ENCODE measurements around the gene ADH1B. TPM values are rescaled to one million over a fixed set of nuclear protein-coding genes. Genes with fewer than 3 reads are reported as not detected.

ADH1B gene
- total RNA-seq, 1 donor from 2014 or later = not detected

DNA sequence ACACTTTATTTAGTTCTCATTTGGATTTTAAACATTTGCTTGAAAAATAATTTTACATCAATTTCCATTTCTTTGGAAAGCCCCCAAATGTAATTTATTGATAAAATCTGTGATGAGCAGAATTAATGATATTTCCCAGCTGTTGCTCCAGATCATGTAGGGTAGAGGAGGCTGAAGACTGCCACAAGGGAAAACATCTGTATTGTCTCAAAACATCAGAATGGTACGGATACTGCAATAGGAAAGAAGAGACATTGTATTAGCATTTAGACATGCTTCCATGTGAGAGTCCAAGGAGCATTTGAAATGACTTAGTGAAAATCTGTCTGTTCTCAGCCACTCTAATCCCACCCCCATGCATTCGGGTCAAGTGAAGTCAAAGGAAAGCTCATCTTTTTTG is 44.8 kb downstream of the ADH1B start:
- H3K9me3 Mint-ChIP-seq = no peaks in the 10 kb centered on the region
- no peak for DNase-seq

DNA sequence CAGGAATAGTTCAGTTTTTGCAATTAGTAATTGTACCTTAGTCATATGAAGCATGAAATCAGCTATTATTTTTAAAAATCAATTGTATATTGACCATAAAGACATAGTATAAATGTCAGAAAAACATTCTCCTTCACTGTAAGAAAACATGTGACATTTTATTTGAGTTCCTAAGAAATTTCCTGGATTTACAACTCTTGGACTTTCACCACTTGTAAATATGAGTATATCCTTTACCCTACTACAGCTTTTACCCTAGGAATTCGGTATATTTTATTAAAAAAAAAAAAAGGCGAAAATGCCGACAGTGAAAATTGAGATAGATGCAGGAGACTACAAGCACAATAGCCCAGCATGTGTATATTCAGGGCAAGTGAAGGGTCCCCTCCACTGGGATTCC is 45.3 kb downstream of the ADH1B start:
- DNase-seq (no peak), ATAC-seq (ENCODE audit: low read depth) (no peak)
- Mint-ChIP-seq H3K36me3 (ENCODE audit: low read depth) (no peaks in the 10 kb centered on the region), H3K27ac (no peak overlapping the region), H3K9me3 (no peaks in the 10 kb centered on the region), H3K27me3 (no peaks in the 10 kb centered on the region), H3K4me3 (no peak overlapping the region), H3K4me1 (no peaks in the 10 kb centered on the region)
- TF ChIP-seq, protein P1, sequence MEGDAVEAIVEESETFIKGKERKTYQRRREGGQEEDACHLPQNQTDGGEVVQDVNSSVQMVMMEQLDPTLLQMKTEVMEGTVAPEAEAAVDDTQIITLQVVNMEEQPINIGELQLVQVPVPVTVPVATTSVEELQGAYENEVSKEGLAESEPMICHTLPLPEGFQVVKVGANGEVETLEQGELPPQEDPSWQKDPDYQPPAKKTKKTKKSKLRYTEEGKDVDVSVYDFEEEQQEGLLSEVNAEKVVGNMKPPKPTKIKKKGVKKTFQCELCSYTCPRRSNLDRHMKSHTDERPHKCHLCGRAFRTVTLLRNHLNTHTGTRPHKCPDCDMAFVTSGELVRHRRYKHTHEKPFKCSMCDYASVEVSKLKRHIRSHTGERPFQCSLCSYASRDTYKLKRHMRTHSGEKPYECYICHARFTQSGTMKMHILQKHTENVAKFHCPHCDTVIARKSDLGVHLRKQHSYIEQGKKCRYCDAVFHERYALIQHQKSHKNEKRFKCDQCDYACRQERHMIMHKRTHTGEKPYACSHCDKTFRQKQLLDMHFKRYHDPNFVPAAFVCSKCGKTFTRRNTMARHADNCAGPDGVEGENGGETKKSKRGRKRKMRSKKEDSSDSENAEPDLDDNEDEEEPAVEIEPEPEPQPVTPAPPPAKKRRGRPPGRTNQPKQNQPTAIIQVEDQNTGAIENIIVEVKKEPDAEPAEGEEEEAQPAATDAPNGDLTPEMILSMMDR (IDR thresholded peaks at IDR 0.05) = no peak
- POLR2A ChIA-PET = no interaction called here
- intact Hi-C loops (cut with micrococcal nuclease) = no loop called here
- CTCF ChIA-PET = no interaction called here

More for the DNA sequence above, 44.8 kb downstream of the ADH1B start:
- no peak overlapping the region for H3K4me3 Mint-ChIP-seq
- H3K27ac Mint-ChIP-seq = no peak overlapping the region
- H3K27me3 Mint-ChIP-seq = no peaks in the 10 kb centered on the region
- H3K4me1 Mint-ChIP-seq = no peaks in the 10 kb centered on the region
- no peak for ATAC-seq (ENCODE audit: low read depth)
- no peaks in the 10 kb centered on the region for H3K36me3 Mint-ChIP-seq (ENCODE audit: low read depth)
- POLR2A ChIA-PET = no interaction called here
- CTCF ChIA-PET = no interaction called here
- intact Hi-C loops (cut with micrococcal nuclease) = no loop called here
- TF ChIP-seq, protein P1 (IDR thresholded peaks at IDR 0.05) = no peak

DNA sequence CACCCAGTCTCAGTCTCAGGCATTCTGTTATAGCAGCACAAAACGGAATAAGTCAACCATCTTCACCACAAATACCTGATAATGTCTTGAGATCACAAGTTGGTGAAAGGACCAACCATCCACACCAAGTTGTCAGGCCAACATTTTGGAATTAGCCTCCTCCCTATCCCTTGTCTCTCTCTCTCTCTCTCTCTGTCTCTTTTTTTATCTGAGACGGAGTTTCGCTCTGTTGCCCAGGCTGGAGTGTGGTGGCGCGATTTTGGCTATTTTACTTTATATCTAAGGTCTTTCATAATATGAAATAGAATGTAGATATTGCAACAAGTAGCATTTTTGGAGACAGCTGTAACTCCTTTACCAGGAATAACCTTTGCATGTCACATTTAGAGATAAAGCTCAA is 46.2 kb downstream of the ADH1B start:
- intact Hi-C loops (cut with micrococcal nuclease) = no loop called here
- Mint-ChIP-seq H3K36me3 (ENCODE audit: low read depth) (no peaks in the 10 kb centered on the region), H3K27me3 (no peaks in the 10 kb centered on the region), H3K4me3 (no peak overlapping the region), H3K4me1 (no peaks in the 10 kb centered on the region), H3K27ac (no peak overlapping the region), H3K9me3 (no peaks in the 10 kb centered on the region)
- ChIA-PET CTCF (no interaction called here), POLR2A (no interaction called here)
- DNase-seq (no peak), ATAC-seq (ENCODE audit: low read depth) (no peak)
- TF ChIP-seq, protein P1 (IDR thresholded peaks at IDR 0.05) = no peak

DNA sequence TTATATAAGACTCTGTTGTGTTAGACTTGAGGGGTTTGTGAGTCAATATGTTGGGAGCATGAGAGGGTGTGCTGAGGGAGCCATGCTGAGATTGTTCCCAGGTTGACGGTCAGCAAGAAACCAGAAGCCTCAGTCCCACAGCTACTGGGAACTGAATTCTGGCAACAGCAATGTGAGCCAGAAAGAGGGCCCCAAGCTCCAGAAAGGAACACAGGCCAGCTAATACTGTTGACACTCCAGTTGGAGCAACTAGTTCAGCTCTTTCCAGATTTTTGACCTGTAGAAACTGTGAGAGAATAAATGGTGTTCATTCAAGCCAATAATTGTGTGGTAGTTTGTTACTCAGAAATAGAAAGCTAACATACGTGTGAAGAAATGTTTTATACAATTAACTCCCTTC is 47.5 kb downstream of the ADH1B start:
- Mint-ChIP-seq H3K36me3 (ENCODE audit: low read depth) (no peaks in the 10 kb centered on the region), H3K4me1 (no peaks in the 10 kb centered on the region), H3K9me3 (no peaks in the 10 kb centered on the region), H3K27me3 (no peaks in the 10 kb centered on the region), H3K4me3 (no peak overlapping the region), H3K27ac (no peak overlapping the region)
- TF ChIP-seq, protein P1 (IDR thresholded peaks at IDR 0.05) = no peak
- no peak for DNase-seq
- POLR2A ChIA-PET = no interaction called here
- intact Hi-C loops (cut with micrococcal nuclease) = no loop called here
- CTCF ChIA-PET = no interaction called here
- no peak for ATAC-seq (ENCODE audit: low read depth)

DNA sequence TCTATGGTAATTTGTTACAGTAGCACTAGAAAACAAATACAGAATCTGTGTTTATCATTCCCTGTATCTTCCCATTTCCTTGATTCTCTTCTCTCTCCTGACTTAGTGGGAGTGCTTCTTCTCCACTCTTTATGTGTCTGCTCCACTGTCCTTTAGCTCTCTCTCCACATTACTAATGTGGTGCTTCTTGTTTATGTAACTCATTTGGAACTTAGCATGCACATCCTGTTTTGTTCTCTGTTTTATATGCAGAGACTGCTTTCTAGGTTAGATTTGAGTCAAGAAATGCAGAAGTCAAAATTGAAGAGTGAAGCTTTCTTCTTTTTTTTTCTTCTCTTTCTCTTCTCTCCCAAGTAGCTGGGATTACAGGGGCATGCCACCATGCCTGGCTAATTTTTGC is 56.3 kb downstream of the ADH1B start:
- Mint-ChIP-seq H3K27ac (no peak overlapping the region), H3K36me3 (ENCODE audit: low read depth) (no peaks in the 10 kb centered on the region)
- intact Hi-C loops (cut with micrococcal nuclease) = no loop called here

More for the DNA sequence above, 56.3 kb downstream of the ADH1B start:
- CTCF ChIA-PET = no interaction called here
- Mint-ChIP-seq H3K4me1 (no peaks in the 10 kb centered on the region), H3K27me3 (no peaks in the 10 kb centered on the region), H3K9me3 (peaks cover 8% of the 10 kb centered on the region), H3K4me3 (no peak overlapping the region)
- TF ChIP-seq, protein P1 (IDR thresholded peaks at IDR 0.05) = no peak
- DNase-seq (no peak), ATAC-seq (ENCODE audit: low read depth) (no peak)
- POLR2A ChIA-PET = no interaction called here

Other genes starting within 250 kb of the ADH1B start
- 70.1 and 74.2 TPM in 2 replicates for gene ADH5, start 232.6 kb downstream of the ADH1B start, total RNA-seq
- gene ADH4, start 177.1 kb downstream of the ADH1B start, total RNA-seq = not detected in 2 replicates
- gene ADH6, start 102.2 kb downstream of the ADH1B start, total RNA-seq = not detected in 2 replicates
- gene ADH1A, start 30.4 kb downstream of the ADH1B start, total RNA-seq = not detected in 2 replicates
- gene ADH1C, start 31.3 kb upstream of the ADH1B start, total RNA-seq = not detected in 2 replicates
- not detected in 2 replicates for gene ADH7, start 113.9 kb upstream of the ADH1B start, total RNA-seq
- gene C4orf17, start 189.6 kb upstream of the ADH1B start, total RNA-seq = not detected in 2 replicates
- 4.9 and 10.2 TPM in 2 replicates for gene TRMT10A, start 242.6 kb upstream of the ADH1B start, total RNA-seq